NCI-H2107 (cell line): ENCODE data around the gene PLXNA2.

Experiments used
- DNase-seq: peaks from one replicate; lab custom pipeline; 2025; lab: John Stamatoyannopoulos, UW

Gene PLXNA2

DNA sequence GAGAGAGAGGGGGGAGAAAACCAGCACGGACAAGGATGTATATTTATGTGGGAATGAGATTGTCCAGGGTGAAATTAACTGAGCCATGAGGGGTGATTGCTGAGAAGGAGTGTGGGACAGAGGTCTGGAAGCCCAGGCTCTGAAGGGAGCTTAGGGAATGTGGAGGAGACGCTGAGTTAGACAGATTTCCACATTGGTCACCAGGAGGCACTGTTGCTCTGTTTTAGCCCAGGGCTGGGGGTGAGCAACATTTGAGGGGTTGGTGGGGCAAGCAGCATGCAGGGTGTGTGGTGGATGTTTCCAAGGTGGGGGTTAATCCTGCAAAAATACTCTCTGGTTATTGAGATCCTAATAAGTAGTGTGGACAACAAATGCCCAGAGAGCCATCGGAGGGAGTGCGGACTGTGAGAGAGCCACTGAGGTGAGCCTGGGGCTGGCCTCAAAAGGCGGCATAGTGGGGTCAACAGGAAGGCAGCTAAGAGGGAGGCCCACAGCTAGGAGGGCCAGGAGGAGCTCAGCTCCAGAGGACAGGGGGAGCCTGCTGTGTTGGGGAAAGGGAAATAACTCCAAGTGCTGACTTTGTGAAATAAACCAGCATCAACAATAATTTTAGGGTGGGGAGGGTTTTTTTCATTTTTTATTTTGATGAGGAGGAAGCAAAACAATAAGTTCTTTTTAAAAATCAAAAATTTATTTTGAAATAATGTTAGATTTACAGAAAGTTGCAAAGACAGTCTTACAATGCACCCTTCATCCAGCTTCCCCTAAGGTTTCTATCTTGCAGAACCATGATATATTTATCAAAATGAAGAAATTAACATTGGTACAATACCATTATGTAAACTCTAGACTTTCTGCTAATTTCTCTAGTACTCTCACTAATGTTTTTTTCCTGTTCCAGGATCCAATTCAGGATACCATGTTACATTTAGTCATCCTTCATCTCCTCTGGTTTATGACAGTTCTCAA, 250.4 kb downstream of the PLXNA2 start:
- DNase-seq, result no peak

DNA sequence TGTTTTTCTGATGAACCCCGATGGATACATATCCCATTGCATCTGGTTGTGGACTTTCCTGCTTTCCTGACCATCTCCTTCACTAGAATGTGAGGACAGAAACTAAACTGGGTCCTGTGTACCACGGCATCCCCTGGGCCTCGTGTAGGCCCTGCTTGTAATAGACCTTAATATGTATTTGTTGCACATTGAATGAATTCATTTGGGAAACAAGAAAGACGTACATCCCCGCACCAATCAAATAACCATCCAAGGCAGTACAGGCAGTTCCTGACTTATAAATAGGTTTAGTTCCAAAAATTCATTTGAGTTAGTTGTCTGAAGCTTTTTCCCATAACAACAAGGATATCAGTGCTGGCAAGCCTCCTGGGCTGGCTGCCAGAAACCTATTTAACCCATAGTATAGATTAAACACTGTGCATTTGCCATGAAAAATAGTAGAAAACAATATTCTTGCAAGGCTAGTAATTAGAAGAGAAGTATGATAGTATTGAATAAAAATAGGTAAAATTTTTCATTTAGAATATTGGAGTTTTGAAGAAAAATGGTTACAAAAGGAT, 251.4 kb downstream of the PLXNA2 start:
- no peak for DNase-seq

DNA sequence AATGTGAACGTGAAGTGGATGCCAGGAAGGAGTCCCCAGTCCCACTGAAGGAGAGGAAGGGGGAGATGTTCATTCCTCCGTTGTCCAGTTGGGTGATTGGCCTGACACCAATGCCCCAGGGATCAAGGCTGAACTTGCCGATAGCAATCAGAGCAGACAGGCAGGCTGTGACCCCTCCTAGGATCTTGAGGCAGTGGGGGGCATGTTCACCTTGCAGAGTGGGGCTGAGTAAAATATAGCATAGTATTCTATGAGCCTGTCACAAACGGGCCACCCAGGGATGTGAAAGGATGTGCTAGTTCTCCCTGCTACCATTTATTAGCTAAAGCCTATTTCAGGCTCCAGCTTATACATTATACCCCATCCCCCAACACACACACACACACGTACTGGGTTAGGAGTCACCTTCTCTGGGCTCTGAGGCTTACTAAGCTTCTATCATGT, 252.6 kb downstream of the PLXNA2 start:
- no peak for DNase-seq

DNA sequence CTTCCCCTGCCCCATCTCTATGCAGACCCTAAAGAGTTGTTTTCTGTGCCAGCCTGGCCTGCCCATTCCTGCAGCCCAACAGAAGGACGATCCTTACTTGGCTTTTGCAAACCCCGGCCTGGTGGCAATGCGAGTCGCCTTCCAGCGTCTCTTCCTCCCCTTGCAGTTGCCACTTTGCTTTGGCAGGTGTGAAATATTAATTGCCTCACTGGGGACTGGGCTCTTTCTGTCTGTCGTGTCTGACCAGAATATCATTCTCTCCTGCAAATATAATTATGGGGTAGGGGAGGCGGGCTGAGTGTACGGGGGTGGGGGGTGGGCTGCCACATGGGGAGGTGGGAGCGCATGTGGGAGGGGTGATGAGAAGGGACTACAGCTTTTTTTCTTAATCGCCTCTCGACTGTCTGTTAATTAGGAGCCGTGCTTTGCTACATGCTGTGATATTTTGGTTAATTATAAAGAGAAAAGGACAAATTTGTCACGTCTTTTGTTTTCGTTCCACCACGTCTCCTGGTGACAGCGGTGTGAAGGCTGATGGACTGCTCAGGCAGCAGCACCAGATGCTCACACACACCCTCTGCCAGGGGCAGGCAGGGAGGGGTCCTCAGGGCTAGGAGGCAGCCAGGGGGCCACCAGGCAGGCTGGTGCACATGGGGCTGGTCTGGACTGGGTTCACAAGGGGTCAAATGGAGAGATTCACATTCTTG, 253.2 kb downstream of the PLXNA2 start:
- DNase-seq, result no peak

DNA sequence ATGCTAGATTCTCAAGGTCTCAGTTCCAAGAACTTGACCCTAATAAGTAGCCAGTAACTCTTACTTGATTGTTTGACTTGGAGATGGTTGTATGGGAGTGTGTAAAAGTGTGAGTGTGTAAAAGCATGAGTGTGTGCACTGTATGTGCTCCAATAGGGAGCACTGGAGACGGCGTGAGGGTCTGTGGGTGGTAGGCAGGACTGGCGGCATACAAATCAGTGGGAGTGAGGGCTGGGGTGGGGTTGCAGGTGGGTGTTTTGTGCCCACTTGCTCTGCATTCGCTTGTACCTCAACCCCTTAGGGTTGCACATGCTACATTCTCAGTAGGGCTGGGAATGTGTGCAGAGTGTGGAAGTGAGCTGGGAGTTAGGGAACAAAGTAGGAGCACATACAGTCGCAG, 253.7 kb downstream of the PLXNA2 start:
- DNase-seq, result no peak

DNA sequence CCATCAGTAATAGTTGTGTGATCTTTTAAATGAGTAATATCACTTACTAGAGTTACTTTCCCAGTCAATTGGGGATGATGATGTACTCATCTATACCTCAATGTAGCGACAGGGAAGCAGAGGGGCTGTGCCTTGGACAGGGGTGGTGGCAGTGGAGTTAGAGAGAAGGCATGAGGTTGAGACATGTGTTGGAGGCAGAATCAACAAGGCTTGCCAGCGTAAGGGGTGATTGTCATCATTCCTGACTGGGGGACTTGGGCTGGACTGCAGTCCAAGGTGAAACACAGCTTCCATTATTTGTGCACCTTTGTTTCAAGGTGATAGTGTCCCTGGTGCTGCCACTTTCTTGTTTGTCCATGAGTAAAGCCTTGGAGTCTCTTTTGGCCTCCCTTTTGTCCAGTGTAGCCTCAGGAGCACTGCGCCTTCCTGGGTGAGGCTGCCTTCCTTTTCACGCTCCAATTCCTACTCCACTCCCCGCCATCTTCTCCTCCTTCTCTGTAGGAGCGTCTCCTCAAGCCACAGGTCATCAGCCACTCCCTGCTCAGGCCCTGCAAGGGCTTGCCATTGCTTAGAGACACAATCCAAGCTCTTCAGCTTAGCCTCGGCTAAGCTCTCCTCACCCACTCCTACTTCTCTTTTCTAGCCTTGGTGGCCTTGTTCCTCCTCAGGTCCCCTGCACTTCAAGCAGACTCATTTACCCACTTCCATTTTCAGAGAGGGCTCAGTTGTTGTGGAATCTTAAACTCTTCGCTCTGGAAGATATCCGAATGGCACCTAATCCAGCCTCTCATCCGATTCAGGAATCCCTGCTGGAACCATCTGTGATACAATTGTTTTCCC, 255.6 kb downstream of the PLXNA2 start:
- no peak for DNase-seq

DNA sequence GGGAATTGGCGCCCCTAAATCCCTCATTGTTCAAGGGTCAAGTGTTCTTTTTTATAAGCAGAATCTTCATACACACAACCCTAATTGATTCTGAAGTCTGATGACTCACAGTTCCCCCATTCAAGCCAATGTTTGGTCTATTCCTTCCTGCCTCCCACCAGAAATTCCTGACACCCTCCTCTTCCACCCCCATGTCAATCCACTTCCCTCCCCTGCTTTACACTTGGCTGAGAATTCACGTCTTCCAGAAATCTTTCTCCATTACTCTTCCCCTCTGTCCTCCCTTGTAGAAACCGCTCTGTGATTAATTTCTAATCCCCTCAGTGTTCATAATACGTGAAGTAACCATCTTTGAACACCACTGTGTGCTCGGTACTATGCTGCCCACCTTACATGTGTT, 257.0 kb downstream of the PLXNA2 start:
- no peak for DNase-seq

DNA sequence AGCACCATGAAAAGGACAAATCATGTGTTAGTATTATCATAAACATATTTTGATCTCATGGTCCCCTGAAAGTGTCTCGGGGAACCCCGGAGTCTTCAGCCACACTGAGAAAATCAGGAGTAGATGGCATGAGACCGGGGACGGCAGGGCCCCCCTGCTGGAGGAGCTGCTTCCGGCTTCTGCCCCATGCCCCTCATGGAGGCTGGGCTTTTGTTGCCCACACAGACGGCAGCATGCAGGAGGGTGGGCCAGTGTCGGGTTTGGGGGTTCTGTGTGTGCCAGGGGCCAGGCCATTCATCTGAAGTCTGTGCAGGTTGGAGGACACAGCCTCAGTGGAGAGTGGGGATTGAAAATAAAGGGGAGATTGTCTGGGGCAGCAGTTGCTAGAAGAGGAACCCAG, 258.2 kb downstream of the PLXNA2 start:
- DNase-seq, result no peak

DNA sequence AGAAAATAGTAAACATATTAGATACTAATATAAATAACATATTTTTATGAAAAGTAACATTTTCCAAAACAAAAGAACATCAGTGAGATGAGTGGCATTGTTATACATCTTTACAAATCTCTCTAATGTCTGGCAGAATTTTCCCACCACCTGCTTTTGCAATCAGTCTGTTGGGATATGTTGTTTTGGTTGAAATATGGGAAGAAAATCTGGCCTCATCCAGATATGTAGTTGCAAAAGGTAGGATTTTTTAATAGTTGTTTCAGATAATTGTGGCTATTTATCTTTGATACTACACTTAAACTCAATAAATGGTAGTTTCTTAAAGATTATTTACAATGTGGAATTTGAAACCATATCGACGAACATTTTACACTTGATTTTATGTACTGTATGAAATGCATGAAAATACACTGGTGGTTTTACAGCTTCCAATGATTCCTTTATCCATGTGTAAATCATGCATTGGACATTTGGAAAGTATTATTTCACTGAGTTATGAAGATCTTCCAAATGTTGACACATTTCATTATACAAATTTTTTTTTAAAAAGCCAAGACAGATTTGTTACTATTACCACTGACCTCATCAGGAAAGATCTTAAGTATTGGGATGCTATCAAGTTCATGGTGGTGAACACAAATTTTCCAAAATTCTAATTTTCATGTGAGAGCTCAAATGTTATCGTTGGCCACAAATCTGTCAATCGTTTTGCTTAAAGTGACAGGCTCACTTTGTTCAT, 259.2 kb downstream of the PLXNA2 start:
- DNase-seq, result no peak

DNA sequence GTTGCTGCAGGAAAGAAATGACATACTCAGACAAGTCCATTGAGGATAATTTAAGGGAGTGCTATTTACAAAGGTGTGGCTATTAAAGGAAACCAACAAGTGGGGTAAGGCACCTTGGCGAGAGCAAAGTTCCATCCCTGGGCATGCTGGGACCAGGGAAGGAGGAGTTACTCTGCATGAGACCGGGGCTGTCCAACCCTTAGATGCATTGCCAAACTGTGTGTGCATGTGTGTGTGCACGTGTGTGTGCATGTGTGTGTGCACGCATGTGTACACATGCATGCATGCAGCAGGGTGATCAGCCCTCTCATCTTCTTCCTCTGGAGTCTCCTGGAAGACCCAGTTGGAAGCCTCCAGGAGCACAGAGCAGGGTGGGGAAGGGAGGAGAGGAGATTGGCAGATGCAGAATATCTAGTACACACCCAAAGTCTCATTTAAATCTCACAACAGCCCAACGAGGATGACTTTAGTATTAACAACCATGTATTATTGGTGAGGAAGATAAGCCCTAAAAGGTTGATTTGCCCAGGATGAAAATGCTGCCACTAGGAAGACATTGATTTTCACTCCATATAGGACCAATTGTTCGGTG, 261.0 kb downstream of the PLXNA2 start:
- no peak for DNase-seq

DNA sequence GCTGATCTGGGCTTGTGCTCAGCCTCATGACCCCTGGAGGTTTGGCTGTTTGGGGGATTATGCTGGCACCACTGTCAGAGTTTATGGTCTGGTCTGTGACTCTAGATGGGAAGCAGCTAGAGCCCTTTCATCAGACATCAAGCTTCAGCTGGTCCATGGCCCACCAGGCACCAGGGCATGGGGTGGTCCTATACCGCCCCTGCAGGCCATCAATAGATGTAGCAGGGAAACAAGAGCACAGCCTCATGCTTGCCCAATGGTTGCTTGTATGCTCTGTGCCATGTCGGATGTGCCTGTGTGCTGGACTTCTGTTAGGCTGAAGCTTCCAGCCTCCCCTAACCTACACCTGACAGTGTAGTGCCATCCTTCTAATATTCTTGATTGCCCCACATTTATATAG, 262.2 kb downstream of the PLXNA2 start:
- no peak for DNase-seq

DNA sequence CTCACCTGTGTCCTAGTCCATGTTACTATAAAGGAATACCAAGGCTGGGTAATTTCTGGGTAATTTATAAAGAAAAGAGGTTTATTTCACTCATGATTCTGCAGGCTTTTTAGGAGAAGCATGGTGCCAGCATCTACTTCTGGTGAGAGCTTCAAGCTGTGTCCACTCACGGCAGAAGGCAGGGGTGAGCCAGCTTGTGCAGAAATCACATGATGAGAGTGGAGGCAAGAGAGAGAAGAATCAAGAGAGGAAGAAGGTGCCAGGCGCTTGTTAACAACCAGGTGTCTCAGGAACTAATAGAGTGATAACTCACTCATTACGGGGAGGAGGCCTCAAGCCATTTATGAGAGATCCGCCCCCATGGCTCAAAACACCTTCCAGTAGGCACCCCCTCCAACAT, 265.7 kb downstream of the PLXNA2 start:
- no peak for DNase-seq

DNA sequence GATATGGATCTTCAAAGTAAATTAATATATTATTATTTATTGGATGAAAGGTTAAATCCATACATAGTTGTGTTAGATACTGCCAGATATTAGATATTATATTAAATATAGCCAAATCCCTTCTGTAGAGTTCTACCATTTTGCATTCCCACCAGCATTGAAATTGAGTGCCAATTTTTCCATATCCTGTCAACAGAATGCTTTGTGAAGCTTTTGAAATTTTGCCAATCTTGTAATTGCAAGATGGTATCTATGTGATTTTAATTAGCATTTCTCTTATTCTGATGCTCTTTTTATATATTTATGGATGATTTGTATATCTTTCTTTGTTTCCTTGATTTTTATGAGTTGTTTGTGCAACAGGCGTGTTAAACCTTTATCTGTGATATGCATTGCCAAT, 266.3 kb downstream of the PLXNA2 start:
- DNase-seq, result no peak

DNA sequence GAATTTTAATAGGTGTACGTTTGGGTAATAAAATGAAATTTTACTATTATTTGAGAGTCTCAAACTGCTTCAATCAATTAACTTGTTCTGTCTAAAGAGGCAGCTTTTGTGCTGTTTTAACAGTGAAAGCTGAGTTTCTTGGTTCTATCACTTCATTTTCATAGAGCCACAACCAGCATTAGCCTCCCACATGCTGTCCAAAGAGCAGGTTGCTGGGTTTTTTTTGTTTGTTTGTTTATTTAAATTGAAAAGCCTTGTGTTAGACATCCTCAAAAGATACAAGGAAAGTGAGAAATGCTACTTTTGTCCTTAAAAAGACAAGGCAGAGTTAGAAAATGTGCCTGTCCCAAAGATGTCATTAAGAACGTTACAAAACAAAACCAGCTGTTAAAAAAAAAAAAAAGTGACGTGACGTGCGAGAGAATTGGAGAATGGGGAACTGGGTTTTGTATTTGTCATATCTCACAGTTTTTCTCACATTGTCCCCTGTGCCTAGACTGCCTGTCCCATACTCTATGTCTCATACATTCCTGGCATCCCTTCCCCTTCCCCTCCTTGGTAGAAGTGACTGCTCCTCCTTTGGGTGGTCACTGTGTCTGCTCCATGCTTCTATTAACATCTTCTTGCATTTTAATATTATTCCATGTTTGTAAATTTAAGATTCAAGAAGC, 270.2 kb downstream of the PLXNA2 start:
- DNase-seq, result no peak

DNA sequence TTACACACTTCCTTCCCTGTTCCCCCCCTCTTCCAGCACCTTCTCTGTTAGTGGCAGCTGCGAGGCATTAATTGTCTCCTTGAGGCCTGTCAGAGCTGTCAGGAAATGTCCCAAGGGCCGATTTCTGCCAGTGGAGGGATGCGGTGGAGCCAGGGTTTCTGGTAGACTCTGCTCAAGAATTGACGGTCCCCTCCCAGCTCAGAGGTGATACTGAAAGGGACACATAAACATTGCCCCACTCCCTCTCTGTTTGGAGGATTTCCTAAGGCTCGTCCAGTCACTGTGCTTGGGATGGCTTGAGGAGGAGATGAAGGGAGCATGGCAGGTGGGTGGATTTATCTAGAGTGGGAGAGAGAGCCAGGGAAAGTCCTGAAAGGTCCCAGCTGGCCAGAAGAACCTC, 271.8 kb downstream of the PLXNA2 start:
- no peak for DNase-seq
